ENCODE measurements around the gene EML6.

EML6 gene

DNA sequence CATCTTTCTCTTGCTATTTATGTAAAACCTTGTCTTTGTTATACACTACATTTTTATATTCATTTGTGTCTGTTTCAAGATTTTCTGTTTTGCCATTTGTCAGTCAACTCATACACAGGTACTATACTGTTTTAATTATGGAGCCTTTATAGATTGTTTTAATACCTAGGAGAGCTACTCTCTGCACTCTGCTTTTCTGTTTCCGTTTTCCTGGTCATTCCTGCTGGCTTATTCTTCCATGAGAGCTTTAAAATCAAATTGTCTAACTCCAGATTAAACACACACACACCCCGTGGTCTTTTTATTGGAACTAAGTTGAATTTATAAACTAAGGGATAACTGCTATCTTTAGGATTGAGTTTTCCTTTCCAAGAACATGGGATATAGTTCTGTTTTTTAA is 165.6 kb downstream of the EML6 start:
- no peak for DNase-seq

DNA sequence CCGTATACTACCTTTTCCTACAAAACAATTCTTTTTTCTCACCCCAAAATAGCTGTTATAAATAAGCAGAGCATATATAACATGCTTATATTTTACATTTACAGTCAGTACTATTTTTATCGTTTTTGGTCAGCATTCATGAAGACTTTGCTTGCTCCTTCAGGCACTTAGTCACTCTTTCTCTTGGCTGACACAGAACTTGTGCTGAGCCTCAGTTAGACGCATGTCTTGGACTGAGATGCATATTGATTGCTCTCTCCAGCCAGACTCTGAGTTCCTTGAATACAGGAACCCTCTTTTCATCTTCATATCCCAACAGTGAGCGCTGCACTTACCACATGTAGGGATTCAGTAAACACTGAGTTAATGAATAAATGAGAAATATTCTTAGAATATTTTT is 168.4 kb downstream of the EML6 start:
- no peak for DNase-seq

DNA sequence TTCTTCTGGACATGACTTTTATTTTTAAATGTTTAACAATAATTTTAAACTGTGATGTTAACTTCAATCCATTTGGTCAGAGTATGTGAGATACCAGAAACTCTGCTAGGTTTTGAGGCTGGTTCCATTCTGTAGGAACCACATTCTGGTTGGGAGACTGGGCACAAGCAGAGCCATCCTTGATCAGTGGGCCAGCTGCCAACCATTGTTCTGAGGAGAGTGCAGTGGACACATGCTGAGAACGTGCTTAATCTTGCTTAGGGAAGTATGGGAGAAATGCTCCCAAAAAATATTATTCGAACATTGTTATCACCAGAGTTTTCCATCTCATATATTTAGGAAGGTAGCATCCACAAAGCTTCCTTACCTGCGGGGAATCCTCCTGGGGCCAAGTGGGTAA is 171.0 kb downstream of the EML6 start:
- no peak for DNase-seq

GRCh38 chr2:54895730-54896129 is 172.3 kb downstream of the EML6 start:
- no peak for DNase-seq

DNA sequence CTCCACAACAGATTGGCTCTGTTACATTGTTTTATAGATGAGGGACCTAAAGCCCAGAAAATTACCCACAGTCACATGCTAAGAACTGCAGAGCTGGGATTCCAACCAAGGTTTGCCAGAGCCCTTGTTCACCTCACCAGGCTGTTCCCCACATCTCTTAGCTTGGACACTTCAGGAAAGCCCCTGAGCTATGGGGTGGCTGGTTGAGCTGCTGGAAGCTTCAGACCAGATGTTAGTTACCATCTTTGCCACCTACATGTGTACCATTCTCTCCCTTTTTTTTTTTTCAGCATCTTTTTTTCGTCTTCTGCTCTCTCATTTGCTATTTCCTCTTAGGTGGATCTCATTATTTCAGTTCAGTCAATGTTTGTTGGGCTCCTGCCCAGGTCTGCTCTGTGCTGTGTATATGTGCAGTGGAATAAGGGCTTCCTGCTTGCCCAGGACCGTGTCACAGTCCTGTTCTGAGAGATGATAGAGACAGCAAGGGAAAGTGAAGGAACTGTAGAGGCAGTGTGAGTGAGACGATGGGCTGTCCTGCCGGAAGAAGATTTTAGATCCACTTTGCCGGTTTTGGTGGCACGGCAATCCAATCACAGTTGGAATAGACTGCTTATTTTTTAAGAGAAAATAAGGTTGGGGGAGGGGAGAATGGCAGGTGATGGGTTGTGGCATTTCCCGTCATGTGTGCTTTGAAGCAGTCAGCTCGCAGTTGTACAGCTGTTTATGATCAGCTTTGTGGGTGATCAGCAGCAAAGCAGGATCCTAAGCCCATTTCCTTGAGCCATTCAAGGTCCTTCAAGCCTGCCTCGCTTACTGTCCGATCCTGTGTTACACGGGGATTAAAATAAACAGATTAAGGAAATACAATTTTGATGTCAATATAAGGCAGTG is 174.2 kb downstream of the EML6 start:
- DNase-seq, result peak in 1 of 2 donors; percentile 7

- DNase-seq, result no peak
Observed at GRCh38 chr2:54898456-54899226, 175.2 kb downstream of the EML6 start.

GRCh38 chr2:54899576-54900200 is 176.2 kb downstream of the EML6 start:
- DNase-seq, result no peak

DNA sequence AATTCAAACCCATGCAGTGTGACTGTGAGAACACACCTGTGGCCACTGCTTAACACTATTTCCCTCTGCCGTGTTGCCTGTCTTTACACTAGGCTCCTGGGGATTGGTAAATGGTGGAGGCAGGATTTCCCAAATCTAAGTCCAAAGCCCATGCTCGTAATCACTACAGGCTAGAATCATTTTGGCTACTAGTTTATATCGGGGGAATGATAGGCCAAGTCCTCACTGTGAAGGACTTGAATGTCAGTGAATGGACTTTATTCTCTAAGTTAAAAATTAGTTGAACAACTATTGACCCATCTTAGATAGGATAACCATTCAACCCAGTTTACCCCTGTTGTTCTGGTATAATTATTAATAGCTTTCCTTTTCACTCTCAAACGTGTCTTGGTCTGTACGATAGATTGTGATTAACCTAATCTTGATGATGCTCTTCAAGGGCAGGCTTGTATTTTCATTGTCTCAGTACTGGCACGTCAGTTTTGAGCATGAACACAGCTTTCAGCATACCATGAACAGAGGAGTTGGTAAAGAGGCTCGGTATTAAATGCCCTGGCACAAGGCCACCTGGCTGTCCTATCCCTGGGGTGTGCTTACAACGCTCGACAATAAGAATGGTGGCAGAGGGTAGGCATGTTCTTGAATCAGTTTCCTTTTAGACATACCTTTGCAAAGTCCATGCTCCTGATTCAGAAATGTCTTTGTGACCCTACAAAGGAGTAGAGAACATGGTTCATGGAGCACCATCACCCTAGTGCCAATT is 177.9 kb downstream of the EML6 start:
- no peak for DNase-seq

- no peak for DNase-seq
Observed at GRCh38 chr2:54902763-54903162, 179.3 kb downstream of the EML6 start.

GRCh38 chr2:54903736-54904554 is 180.5 kb downstream of the EML6 start:
- peak; percentile 60 to 61 for DNase-seq

- DNase-seq, result no peak
Observed at GRCh38 chr2:54904836-54905235, 181.4 kb downstream of the EML6 start.

DNA sequence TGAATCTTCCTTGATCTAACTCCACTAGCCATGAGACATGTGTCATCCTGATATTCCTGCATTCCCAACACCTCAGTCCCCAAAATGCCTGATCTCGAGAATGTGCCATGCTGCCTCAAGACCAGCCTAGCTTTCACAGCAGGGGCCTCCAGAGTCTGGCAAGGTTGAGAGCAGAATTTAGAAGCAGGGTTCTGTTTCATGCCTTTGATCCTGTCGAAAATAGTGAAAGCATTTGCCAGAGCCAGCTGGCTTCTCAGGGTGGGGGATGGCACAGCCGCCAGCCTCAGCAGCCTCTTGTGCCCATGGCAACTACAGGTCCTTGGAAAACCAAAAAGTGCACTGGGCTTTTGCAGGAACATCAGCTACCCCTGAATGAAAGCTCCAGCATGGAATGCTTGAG is 183.3 kb downstream of the EML6 start:
- DNase-seq, result no peak

DNA sequence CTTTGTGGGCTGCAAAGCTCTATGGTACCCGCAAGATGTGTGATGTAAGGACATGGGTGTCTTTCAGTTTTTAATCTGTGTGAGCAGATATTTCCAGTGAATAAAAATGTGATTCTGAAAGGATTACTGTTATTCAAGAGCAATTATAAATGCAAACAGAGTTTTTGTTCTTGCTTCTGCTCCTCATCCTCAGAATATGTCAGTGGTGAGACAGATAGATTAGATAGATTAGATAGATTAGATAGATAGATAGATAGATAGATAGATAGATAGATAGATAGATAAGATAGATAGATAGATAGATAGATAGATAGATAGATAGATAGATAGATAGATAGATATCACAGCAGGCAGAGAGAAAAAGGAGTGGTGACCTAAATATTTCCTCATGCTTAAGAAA is 184.2 kb downstream of the EML6 start:
- DNase-seq, result no peak

- no peak for DNase-seq
Observed at GRCh38 chr2:54908591-54908990, 185.1 kb downstream of the EML6 start.

DNA sequence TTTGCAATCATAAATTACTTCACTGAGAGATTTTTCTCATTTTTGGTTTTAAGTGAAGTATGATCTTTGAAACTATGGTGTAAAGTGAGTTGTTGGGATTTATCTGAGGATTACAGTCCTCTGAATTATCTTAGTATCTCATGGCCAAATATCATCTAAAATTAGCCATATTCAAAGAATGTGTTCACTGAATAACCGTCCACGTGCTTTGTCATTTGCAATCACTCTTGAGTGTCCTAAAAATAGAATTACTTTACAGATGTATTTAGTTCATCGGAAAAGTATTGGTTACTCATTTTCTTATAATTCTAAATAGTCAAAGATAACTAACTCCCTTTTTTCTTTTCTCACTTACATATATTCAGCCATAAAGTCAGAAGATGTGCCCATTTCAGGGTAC is 185.5 kb downstream of the EML6 start:
- no peak for DNase-seq

- no peak for DNase-seq
Observed at GRCh38 chr2:54912305-54912704, 188.8 kb downstream of the EML6 start.

GRCh38 chr2:54912893-54913292 is 189.4 kb downstream of the EML6 start:
- DNase-seq, result no peak

GRCh38 chr2:54914637-54915036 is 191.2 kb downstream of the EML6 start:
- DNase-seq, result no peak

DNA sequence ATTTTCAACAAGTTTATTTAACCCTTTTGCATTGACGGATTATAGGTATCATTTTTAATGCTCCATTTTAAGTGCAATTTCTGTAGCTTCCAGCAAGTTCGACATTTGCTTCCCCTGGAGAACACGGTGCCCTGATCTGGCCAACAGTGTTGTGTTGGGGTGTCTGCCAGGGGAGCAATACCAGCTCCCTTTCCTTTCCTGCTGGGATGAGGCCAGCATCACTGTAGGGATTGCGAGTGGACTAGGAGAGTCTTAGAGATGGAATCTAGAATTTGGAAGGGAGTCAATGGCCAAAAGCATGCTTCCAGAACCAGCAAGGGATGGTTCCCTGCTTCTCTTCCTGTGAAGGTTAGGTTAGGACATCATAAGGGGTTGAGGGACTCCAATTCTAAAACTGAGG is 191.6 kb downstream of the EML6 start:
- no peak for DNase-seq

DNA sequence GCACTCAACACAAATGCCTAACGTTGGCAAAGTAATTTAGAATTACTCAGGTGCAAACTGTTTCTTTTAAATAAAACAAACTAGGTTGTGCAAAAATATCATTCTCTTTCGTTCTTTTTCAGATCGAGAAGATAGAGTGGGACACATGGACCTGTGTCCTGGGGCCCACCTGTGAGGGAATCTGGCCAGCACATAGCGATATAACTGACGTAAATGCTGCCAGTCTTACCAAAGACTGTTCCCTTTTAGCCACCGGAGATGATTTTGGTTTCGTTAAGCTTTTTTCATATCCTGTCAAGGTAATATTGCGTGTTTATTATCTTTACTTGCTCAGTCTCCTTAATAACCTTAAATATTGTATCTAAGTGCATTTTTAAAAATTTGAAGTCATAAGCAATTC is 193.2 kb downstream of the EML6 start:
- DNase-seq, result no peak

DNA sequence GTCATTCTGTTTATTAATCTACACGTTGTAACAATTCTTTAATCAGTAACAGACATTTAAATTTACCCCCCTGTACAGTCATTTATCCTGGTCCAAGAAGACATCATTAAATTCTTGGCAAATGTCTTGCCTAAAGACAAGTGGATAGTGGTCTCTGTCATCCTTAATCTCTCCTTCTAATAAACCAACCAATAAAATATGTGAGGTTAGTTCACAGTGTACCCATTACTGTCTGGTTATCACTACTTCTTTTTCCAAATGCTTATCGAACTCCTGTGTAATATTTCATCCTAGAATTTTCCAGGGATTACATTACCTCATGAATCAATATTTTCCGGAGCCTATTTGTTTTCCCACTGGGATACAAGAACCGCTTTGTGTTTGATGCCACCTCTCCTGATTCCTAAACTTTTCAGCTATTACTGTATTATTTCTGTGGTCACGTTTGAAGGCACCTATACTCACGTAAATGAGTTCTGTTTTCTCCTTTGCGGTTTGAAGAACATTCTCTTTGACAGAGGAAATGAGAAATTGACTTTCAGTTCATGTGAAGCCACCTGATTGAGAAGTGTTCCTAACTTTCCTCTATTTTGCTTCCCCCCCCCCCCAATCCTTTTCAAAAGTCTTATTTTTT is 195.3 kb downstream of the EML6 start:
- DNase-seq, result no peak

DNA sequence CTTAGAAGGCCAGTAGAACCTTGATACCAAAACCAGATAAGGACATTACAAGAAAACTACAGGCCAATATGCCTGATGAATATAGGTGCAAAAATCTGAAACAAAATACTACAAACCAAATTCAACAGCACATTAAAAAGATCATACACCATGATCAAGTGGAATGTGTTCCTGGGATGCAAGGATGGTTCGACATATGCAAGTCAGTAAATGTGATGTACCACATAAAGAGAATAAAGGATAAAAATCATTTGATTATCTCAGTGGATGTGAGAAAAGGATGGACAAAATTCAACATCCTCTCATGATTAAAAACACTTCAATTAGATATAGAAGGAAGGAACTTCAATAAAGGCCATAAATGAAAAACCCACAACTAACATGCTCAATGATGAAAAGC is 197.2 kb downstream of the EML6 start:
- DNase-seq, result no peak
